Ovary (tissue), 3 donors: ENCODE data around the gene GLG1.

Experiments used
- EP300 ChIP-seq: sonication (generic); formaldehyde crosslinking; IDR thresholded peaks from one replicate; pipeline ENCODE4 v1.6.1; 2017; ENCODE audit warnings: antibody characterized with exemption
- POLR2A ChIP-seq: fragments of 450-650 bp; IDR thresholded peaks from one replicate; pipeline ENCODE4 v1.6.1; 2017; ENCODE audit warnings: antibody characterized with exemption, mild to moderate bottlenecking, moderate library complexity
- TF ChIP-seq, protein P1 (sequence below), 3 donors: fragments of 450-650 bp in 2 of 3; fragments of 200-600 bp in 1 of 3; IDR thresholded peaks; one replicate each; pipeline versions ENCODE4 v1.5.1 to v1.8.0; 2016 to 2022; ENCODE audit warnings: antibody characterized with exemption in 3 of 3, mild to moderate bottlenecking in 1 of 3
- donor health status: DM: no; HTN: no; CAD: no.

- TF ChIP-seq POLR2A: no peak
- TF ChIP-seq, protein P1, sequence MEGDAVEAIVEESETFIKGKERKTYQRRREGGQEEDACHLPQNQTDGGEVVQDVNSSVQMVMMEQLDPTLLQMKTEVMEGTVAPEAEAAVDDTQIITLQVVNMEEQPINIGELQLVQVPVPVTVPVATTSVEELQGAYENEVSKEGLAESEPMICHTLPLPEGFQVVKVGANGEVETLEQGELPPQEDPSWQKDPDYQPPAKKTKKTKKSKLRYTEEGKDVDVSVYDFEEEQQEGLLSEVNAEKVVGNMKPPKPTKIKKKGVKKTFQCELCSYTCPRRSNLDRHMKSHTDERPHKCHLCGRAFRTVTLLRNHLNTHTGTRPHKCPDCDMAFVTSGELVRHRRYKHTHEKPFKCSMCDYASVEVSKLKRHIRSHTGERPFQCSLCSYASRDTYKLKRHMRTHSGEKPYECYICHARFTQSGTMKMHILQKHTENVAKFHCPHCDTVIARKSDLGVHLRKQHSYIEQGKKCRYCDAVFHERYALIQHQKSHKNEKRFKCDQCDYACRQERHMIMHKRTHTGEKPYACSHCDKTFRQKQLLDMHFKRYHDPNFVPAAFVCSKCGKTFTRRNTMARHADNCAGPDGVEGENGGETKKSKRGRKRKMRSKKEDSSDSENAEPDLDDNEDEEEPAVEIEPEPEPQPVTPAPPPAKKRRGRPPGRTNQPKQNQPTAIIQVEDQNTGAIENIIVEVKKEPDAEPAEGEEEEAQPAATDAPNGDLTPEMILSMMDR (IDR thresholded peaks at IDR 0.05): no peak
- no peak for TF ChIP-seq EP300
These were observed 126.5 kb downstream of the GLG1 start for GRCh38 chr16:74480150-74481029.
